H9 (cell line): Measurements from ENCODE around the gene OCRL. TPM values are rescaled to one million over a fixed set of nuclear protein-coding genes. Genes with fewer than 3 reads are reported as not detected.

Experiments used
- DNase-seq: peaks from one replicate; pipeline ENCODE4 v3.0.0-alpha.2; 2017
- H2AFZ ChIP-seq: one replicate; pipeline ENCODE4 v1.6.1; 2013; ENCODE audit warnings: mild to moderate bottlenecking, low read length, control low read depth, moderate library complexity
- H2AK5ac ChIP-seq: 2 replicates; pipeline ENCODE4 v1.6.1; 2013; ENCODE audit warnings: low read length, control low read depth, mixed read lengths; ENCODE audit not compliant: insufficient read length
- H2BK120ac ChIP-seq: one replicate; pipeline ENCODE4 v1.6.1; 2013; ENCODE audit warnings: low read depth, mild to moderate bottlenecking, low read length, control low read depth, inconsistent platforms; ENCODE audit not compliant: poor library complexity, severe bottlenecking
- H2BK12ac ChIP-seq: 2 replicates; pipeline ENCODE4 v1.6.1; 2013; ENCODE audit warnings: low read length, control low read depth, mixed read lengths, low read depth; ENCODE audit not compliant: insufficient read length
- H2BK15ac ChIP-seq: 2 replicates; pipeline ENCODE4 v1.6.1; 2013; ENCODE audit warnings: low read depth, low read length, control low read depth
- H2BK20ac ChIP-seq: one replicate; pipeline ENCODE4 v1.6.1; 2013; ENCODE audit warnings: low read depth, mild to moderate bottlenecking, low read length, control low read depth, inconsistent platforms; ENCODE audit not compliant: poor library complexity, severe bottlenecking
- H2BK5ac ChIP-seq: 2 replicates; pipeline ENCODE4 v1.6.1; 2013; ENCODE audit warnings: low read length, control low read depth, mixed read lengths; ENCODE audit not compliant: insufficient read length
- H3K14ac ChIP-seq: 2 replicates; pipeline ENCODE4 v1.6.1; 2013; ENCODE audit warnings: low read length, control low read depth; ENCODE audit not compliant: insufficient read depth
- H3K18ac ChIP-seq: 2 replicates; pipeline ENCODE4 v1.6.1; 2013; ENCODE audit warnings: low read depth, mild to moderate bottlenecking, mixed read lengths, low read length, control low read depth; ENCODE audit not compliant: insufficient read length
- H3K23ac ChIP-seq: 2 replicates; pipeline ENCODE4 v1.6.1; 2013; ENCODE audit warnings: low read length, control low read depth, mixed read lengths, low read depth; ENCODE audit not compliant: insufficient read length
- H3K23me2 ChIP-seq: 2 replicates; pipeline ENCODE4 v1.6.1; 2013; ENCODE audit warnings: low read depth, mild to moderate bottlenecking, mixed read lengths, low read length, control low read depth; ENCODE audit not compliant: insufficient read length, poor library complexity, severe bottlenecking
- H3K27ac ChIP-seq: 2 replicates; pipeline ENCODE4 v1.5.1; 2013; ENCODE audit warnings: low read length, control low read depth, mixed read lengths, low read depth; ENCODE audit not compliant: insufficient read length
- H3K27me3 ChIP-seq: 2 replicates; pipeline ENCODE4 v1.6.1; 2013; ENCODE audit warnings: low read length, control low read depth, inconsistent platforms; ENCODE audit not compliant: insufficient read depth
- H3K4ac ChIP-seq: 2 replicates; pipeline ENCODE4 v1.6.1; 2013; ENCODE audit warnings: low read depth, mild to moderate bottlenecking, control low read depth, inconsistent platforms, low read length, moderate library complexity
- H3K4me1 ChIP-seq: 2 replicates; pipeline ENCODE4 v1.6.1; 2013; ENCODE audit warnings: low read length, control low read depth, inconsistent platforms; ENCODE audit not compliant: insufficient read depth
- H3K4me2 ChIP-seq: 2 replicates; pipeline ENCODE4 v1.6.1; 2013; ENCODE audit warnings: low read length, control low read depth, mixed read lengths; ENCODE audit not compliant: insufficient read length, insufficient read depth
- H3K56ac ChIP-seq: 2 replicates; pipeline ENCODE4 v1.6.1; 2013; ENCODE audit warnings: low read depth, mild to moderate bottlenecking, mixed read lengths, low read length, control low read depth; ENCODE audit not compliant: insufficient read length
- H3K79me1 ChIP-seq: 2 replicates; pipeline ENCODE4 v1.6.1; 2013; ENCODE audit warnings: low read depth, mild to moderate bottlenecking, moderate library complexity, low read length, control low read depth, inconsistent platforms; ENCODE audit not compliant: insufficient read depth, poor library complexity, severe bottlenecking
- H3K79me2 ChIP-seq: 2 replicates; pipeline ENCODE4 v1.6.1; 2013; ENCODE audit warnings: low read length, control low read depth, inconsistent platforms; ENCODE audit not compliant: insufficient read depth
- H3K9ac ChIP-seq: 2 replicates; pipeline ENCODE4 v1.6.1; 2013; ENCODE audit warnings: low read length, control low read depth, mixed read lengths; ENCODE audit not compliant: insufficient read length; ENCODE audit errors: extremely low read depth
- H3K9me3 ChIP-seq: one replicate; pipeline ENCODE4 v1.6.1; 2013; ENCODE audit warnings: low read depth, low read length, inconsistent platforms; ENCODE audit not compliant: control insufficient read depth
- H3T11ph ChIP-seq: one replicate; pipeline ENCODE4 v1.6.1; 2013; ENCODE audit warnings: mild to moderate bottlenecking, low read length, control low read depth, inconsistent platforms
- H4K20me1 ChIP-seq: one replicate; pipeline ENCODE4 v1.6.1; 2013; ENCODE audit not compliant: control insufficient read depth, insufficient read length, insufficient read depth
- H4K5ac ChIP-seq: 2 replicates; pipeline ENCODE4 v1.6.1; 2013; ENCODE audit warnings: low read depth, mild to moderate bottlenecking, mixed read lengths, low read length, control low read depth; ENCODE audit not compliant: insufficient read length
- H4K8ac ChIP-seq: replicated peaks from 2 replicates; pipeline ENCODE4 v1.6.1; 2013; ENCODE audit warnings: low read length, control low read depth, mixed read lengths, low read depth; ENCODE audit not compliant: insufficient read length
- H4K91ac ChIP-seq: 2 replicates; pipeline ENCODE4 v1.6.1; 2013; ENCODE audit warnings: low read depth, mild to moderate bottlenecking, moderate library complexity, mixed read lengths, low read length, control low read depth; ENCODE audit not compliant: insufficient read length
- H3K27ac Mint-ChIP-seq, 3 experiments: 2 replicates in 2 of 3; 3 replicates in 1 of 3; pipeline ENCODE4 v1.8.0; 2020 to 2021; ENCODE audit warnings: mixed read lengths in 3 of 3, mild to moderate bottlenecking in 1 of 3, moderate library complexity in 1 of 3
- H3K27me3 Mint-ChIP-seq: 2 replicates; pipeline ENCODE4 v1.8.0; 2021; ENCODE audit warnings: low read depth, mild to moderate bottlenecking, moderate library complexity, mixed read lengths
- H3K36me3 Mint-ChIP-seq, 3 experiments: 2 replicates in 2 of 3; 3 replicates in 1 of 3; pipeline ENCODE4 v1.8.0; 2020 to 2021; ENCODE audit warnings: low read depth in 3 of 3, mixed read lengths in 3 of 3; ENCODE audit not compliant: insufficient read depth in 1 of 3
- H3K4me1 Mint-ChIP-seq, 2 experiments: 2 replicates each; pipeline ENCODE4 v1.8.0; 2020; ENCODE audit warnings: mixed read lengths in 2 of 2
- H3K4me3 Mint-ChIP-seq, 2 experiments: 2 replicates in 1 of 2; 3 replicates in 1 of 2; pipeline ENCODE4 v1.8.0; 2020 to 2021; ENCODE audit warnings: mild to moderate bottlenecking in 2 of 2, mixed read lengths in 2 of 2, moderate library complexity in 1 of 2
- H3K9me3 Mint-ChIP-seq, 2 experiments: 2 replicates in 1 of 2; 3 replicates in 1 of 2; pipeline ENCODE4 v1.8.0; 2020; ENCODE audit warnings: mild to moderate bottlenecking in 2 of 2, mixed read lengths in 2 of 2, moderate library complexity in 1 of 2
- CTCF ChIP-seq: fragments of 200-600 bp; sonication (generic); conservative IDR thresholded peaks from 3 replicates; pipeline ENCODE4 v1.8.0; 2021; ENCODE audit warnings: antibody characterized with exemption, mild to moderate bottlenecking
- WGBS: extraction: QIAGEN DNeasy Blood & Tissue Kit; methylation state at CpG from one replicate; pipeline ENCODE4 v1.1.7; 2013; ENCODE audit warnings: missing lambda C conversion rate, low lambda C conversion rate, mixed read lengths; ENCODE audit not compliant: insufficient read length; ENCODE audit errors: extremely low coverage; 5-methylcytosine and 5-hydroxymethylcytosine counted together
- total RNA-seq: library from RNA; stranded (reverse); gene quantifications from 2 replicates; pipeline ENCODE4 v1.2.1, GENCODE V29; 2021

Gene OCRL
- total RNA-seq, 1 experiment from 2014 or later, result 31.4 TPM

DNA sequence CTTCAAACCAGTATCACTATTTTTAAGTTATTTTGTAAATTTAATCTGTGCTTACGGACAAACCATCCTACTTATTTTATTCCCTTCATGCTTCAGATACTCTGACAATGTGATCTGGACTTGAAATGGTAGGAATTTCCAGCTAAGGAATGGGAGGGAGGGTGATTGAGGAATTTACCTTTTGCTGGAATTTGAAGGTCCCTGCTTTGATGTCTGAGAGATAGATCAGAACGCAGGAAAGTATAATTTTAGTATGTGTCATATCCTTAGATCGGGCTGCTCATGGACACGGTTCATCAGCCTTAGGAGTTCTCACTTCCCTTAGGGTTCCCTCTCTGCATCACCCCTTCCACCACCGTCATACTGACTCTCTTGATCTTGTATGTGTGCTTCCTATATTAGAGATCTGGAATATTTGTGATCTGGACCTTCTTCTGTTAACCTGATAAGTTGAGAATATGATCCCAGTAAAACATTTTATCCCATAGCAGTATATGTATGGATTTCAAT, 16.8 kb downstream of the OCRL start:
- no peaks in the 10 kb centered on the region for H3K9me3 Mint-ChIP-seq
- H3K4ac ChIP-seq, result no peak overlapping the region
- no peak overlapping the region for H3K27ac Mint-ChIP-seq
- H3K18ac ChIP-seq, result no peak overlapping the region
- H3K4me2 ChIP-seq, result no peak overlapping the region
- no peaks in the 10 kb centered on the region for H3K79me2 ChIP-seq
- no peak overlapping the region for H2BK120ac ChIP-seq
- no peak overlapping the region for H4K91ac ChIP-seq
- TF ChIP-seq CTCF, result no peak
- WGBS, result no CpG with 5 or more reads among the region's 5 CpGs
- peaks cover 14 to 57% (median 52%) of the 10 kb centered on the region in 3 experiments; a peak in 6 of 7 replicates for H3K36me3 Mint-ChIP-seq
- H3K27me3 ChIP-seq, result no peaks in the 10 kb centered on the region
- H3K23me2 ChIP-seq, result no peaks in the 10 kb centered on the region
- H2BK5ac ChIP-seq, result no peak overlapping the region
- H2BK12ac ChIP-seq, result no peak overlapping the region
- no peak overlapping the region for H2BK20ac ChIP-seq
- no peak overlapping the region for H3T11ph ChIP-seq
- DNase-seq, result no peak
- no peaks in the 10 kb centered on the region for H3K27me3 Mint-ChIP-seq
- H3K4me1 ChIP-seq, result no peaks in the 10 kb centered on the region
- no peak overlapping the region for H3K14ac ChIP-seq
- H3K4me1 Mint-ChIP-seq, result no peaks in the 10 kb centered on the region
- no peak overlapping the region for H3K4me3 Mint-ChIP-seq
- no peak overlapping the region for H2BK15ac ChIP-seq
- H2AK5ac ChIP-seq, result no peak overlapping the region
- no peaks in the 10 kb centered on the region for H4K20me1 ChIP-seq
- H3K9me3 ChIP-seq, result no peaks in the 10 kb centered on the region
- H3K23ac ChIP-seq, result no peak overlapping the region
- H2AFZ ChIP-seq, result no peak overlapping the region
- H4K5ac ChIP-seq, result no peak overlapping the region
- no peak overlapping the region for H4K8ac ChIP-seq
- no peak overlapping the region for H3K56ac ChIP-seq
- H3K27ac ChIP-seq, result no peak overlapping the region
- no peaks in the 10 kb centered on the region for H3K79me1 ChIP-seq
- no peak overlapping the region for H3K9ac ChIP-seq
